ENCODE data around the gene TMEM59L.

DNA sequence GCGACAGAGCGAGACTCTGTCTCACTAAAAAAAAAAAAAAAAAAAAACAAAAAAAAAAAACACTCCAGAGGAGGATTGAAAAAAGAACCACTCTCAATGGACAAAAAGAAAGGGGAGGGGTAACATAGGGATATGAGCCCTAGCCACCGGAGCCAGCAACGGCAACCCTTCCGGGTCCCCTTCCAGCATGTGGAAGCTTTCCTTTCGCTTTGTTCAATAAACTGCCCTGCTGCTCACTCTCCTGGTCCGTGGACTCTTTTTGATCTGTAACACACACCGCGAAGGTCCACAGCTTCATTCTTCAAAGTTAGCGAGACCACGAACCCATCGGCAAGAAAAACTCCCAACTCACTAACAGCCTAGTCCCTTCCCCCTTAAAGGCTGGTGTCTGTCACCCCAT, 25.1 kb upstream of the TMEM59L start:
- TF ChIP-seq, protein P1, sequence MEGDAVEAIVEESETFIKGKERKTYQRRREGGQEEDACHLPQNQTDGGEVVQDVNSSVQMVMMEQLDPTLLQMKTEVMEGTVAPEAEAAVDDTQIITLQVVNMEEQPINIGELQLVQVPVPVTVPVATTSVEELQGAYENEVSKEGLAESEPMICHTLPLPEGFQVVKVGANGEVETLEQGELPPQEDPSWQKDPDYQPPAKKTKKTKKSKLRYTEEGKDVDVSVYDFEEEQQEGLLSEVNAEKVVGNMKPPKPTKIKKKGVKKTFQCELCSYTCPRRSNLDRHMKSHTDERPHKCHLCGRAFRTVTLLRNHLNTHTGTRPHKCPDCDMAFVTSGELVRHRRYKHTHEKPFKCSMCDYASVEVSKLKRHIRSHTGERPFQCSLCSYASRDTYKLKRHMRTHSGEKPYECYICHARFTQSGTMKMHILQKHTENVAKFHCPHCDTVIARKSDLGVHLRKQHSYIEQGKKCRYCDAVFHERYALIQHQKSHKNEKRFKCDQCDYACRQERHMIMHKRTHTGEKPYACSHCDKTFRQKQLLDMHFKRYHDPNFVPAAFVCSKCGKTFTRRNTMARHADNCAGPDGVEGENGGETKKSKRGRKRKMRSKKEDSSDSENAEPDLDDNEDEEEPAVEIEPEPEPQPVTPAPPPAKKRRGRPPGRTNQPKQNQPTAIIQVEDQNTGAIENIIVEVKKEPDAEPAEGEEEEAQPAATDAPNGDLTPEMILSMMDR (IDR thresholded peaks at IDR 0.05): no peak
- TF ChIP-seq POLR2A (IDR thresholded peaks at IDR 0.05) (no peak), EP300 (IDR thresholded peaks at IDR 0.05) (no peak)

Measured in tibial nerve (tissue), 4 donors.